SK-N-SH (cell line): ENCODE measurements around the gene MGAT4B.

Experiments
- CTCF ChIP-seq: fragments of 200-600 bp; sonication (generic); IDR thresholded peaks from 2 replicates; pipeline ENCODE4 v1.6.1; 2017; ENCODE audit warnings: antibody characterized with exemption, mild to moderate bottlenecking, moderate library complexity
- EP300 ChIP-seq, 2 experiments: IDR thresholded peaks; 2 replicates each; pipeline versions ENCODE4 v1.4.0 to v1.6.1; 2012; ENCODE audit warnings: borderline replicate concordance in 1 of 2, low read depth in 1 of 2, low read length in 1 of 2
- EZH2phosphoT487 ChIP-seq: fragments of 200-600 bp; sonication (generic); IDR thresholded peaks from 2 replicates; pipeline ENCODE4 v1.6.1; 2017; ENCODE audit warnings: low read depth, mixed run types, mild to moderate bottlenecking, antibody characterized with exemption, moderate library complexity, borderline replicate concordance
- FOXJ3 ChIP-seq: sonication (generic); formaldehyde crosslinking; IDR thresholded peaks from 2 replicates; pipeline ENCODE4 v1.5.1; 2020; ENCODE audit warnings: mild to moderate bottlenecking, missing genetic modification reagents
- IRF3 ChIP-seq: fragments of 150-350 bp; IDR thresholded peaks from 2 replicates; pipeline ENCODE4 v1.6.1; 2016; ENCODE audit warnings: mild to moderate bottlenecking, low read depth, low read length
- JUND ChIP-seq: IDR thresholded peaks from 2 replicates; pipeline ENCODE4 v1.4.0; 2012
- POLR2AphosphoS5 ChIP-seq: IDR thresholded peaks from 2 replicates; pipeline ENCODE4 v1.6.1; 2012; ENCODE audit warnings: low read depth, low read length
- RCOR1 ChIP-seq: fragments of 150-350 bp; IDR thresholded peaks from 2 replicates; pipeline ENCODE4 v1.6.1; 2017; ENCODE audit warnings: antibody characterized with exemption, low read length
- REST ChIP-seq: IDR thresholded peaks from 2 replicates; pipeline ENCODE4 v1.6.1; 2012; ENCODE audit warnings: mild to moderate bottlenecking, low read depth, low read length, moderate library complexity
- RFX5 ChIP-seq: IDR thresholded peaks from 2 replicates; pipeline ENCODE4 v1.6.1; 2012; ENCODE audit warnings: mild to moderate bottlenecking, improper control_type of control experiment, low read length
- SIN3A ChIP-seq: IDR thresholded peaks from 2 replicates; pipeline ENCODE4 v1.6.1; 2012; ENCODE audit warnings: low read depth, mild to moderate bottlenecking, low read length, moderate library complexity, borderline replicate concordance
- TAF1 ChIP-seq: IDR thresholded peaks from 2 replicates; pipeline ENCODE4 v1.6.1; 2012; ENCODE audit warnings: low read depth, mild to moderate bottlenecking, low read length, moderate library complexity, borderline replicate concordance

GRCh38 chr5:179820483-179821297, 14.0 kb upstream of the MGAT4B start, which contains the start of gene SQSTM1:
- TF ChIP-seq CTCF: no peak
- TF ChIP-seq RFX5: no peak
- TF ChIP-seq POLR2AphosphoS5: peak; percentile 99
- TF ChIP-seq IRF3: no peak
- no peak for TF ChIP-seq FOXJ3 (CRISPR knock-in tag)
- no peak for TF ChIP-seq EZH2phosphoT487
- TF ChIP-seq JUND: no peak
- TF ChIP-seq EP300 (IDR thresholded peaks at IDR 0.05; ENCODE audit: borderline replicate concordance in 1 of 2, low read depth in 1 of 2, low read length in 1 of 2): peak in 1 of 2 experiments; percentile 33; a peak in 1 of 4 replicates
- TF ChIP-seq REST: no peak
- peak; percentile 88; the same call in 1 of the 2 replicates for TF ChIP-seq TAF1
- no peak for TF ChIP-seq RCOR1
- TF ChIP-seq SIN3A: 0 out of 2 replicates have a peak, but pooled peaks have one; percentile 73
